ENCODE measurements around the gene DOCK3.
"Not testable (repeated sequence)": the region's sequence is repeated elsewhere in the genome, so short reads cannot be mapped to it uniquely, and the experiment has no call there.

The DOCK3 gene

GRCh38 chr3:51190199-51190598 lies 515.5 kb downstream of the DOCK3 start:
- TF ChIP-seq REST (IDR thresholded peaks at IDR 0.05; ENCODE audit: insufficient replicate concordance, low read depth) = no peak
- TF ChIP-seq CTCF (IDR thresholded peaks at IDR 0.05; ENCODE audit: insufficient read depth, low read length) = no peak
- H3K27me3 ChIP-seq (ENCODE audit: insufficient read depth, poor library complexity, severe bottlenecking) = peaks cover 4% of the 10 kb centered on the region

GRCh38 chr3:51190827-51191226 lies 516.1 kb downstream of the DOCK3 start:
- no peak for DNase-seq (ENCODE audit: low read depth in 1 of 2, low spot score in 1 of 2)
- Histone ChIP-seq H3K4me3 (replicated peaks; ENCODE audit: insufficient read depth, low read length) (no peak overlapping the region), H3K27ac (replicated peaks) (no peak overlapping the region), H3K27me3 (ENCODE audit: insufficient read depth, poor library complexity, severe bottlenecking) (peaks cover 4% of the 10 kb centered on the region)
- TF ChIP-seq POLR2AphosphoS5 (IDR thresholded peaks at IDR 0.05; ENCODE audit: low read depth) (no peak), REST (IDR thresholded peaks at IDR 0.05; ENCODE audit: insufficient replicate concordance, low read depth) (no peak), SPI1 (IDR thresholded peaks at IDR 0.05; ENCODE audit: borderline replicate concordance, low read depth) (no peak), CTCF (IDR thresholded peaks at IDR 0.05; ENCODE audit: insufficient read depth, low read length) (no peak), GABPA (IDR thresholded peaks at IDR 0.05; ENCODE audit: low read depth) (no peak)

More at GRCh38 chr3:51190199-51190598, 515.5 kb downstream of the DOCK3 start:
- Histone ChIP-seq H3K27ac (replicated peaks) (no peak overlapping the region), H3K4me3 (replicated peaks; ENCODE audit: insufficient read depth, low read length) (no peak overlapping the region)
- no peak for DNase-seq (ENCODE audit: low read depth in 1 of 2, low spot score in 1 of 2)

GRCh38 chr3:51191768-51192167 lies 517.0 kb downstream of the DOCK3 start:
- no peak for TF ChIP-seq GABPA (IDR thresholded peaks at IDR 0.05; ENCODE audit: low read depth)
- no peak for TF ChIP-seq POLR2AphosphoS5 (IDR thresholded peaks at IDR 0.05; ENCODE audit: low read depth)
- H3K27me3 ChIP-seq (ENCODE audit: insufficient read depth, poor library complexity, severe bottlenecking) = peaks cover 4% of the 10 kb centered on the region
- H3K4me3 ChIP-seq (replicated peaks; ENCODE audit: insufficient read depth, low read length) = no peak overlapping the region
- no peak overlapping the region for H3K27ac ChIP-seq (replicated peaks)
- DNase-seq (ENCODE audit: low read depth in 1 of 2, low spot score in 1 of 2) = no peak

- Histone ChIP-seq H3K27ac (replicated peaks) (no peak overlapping the region), H3K27me3 (ENCODE audit: insufficient read depth, poor library complexity, severe bottlenecking) (no peaks in the 10 kb centered on the region), H3K4me3 (replicated peaks; ENCODE audit: insufficient read depth, low read length) (no peak overlapping the region)
- DNase-seq (ENCODE audit: low read depth in 1 of 2, low spot score in 1 of 2) = no peak
- TF ChIP-seq CTCF (IDR thresholded peaks at IDR 0.05; ENCODE audit: insufficient read depth, low read length) (no peak), GABPA (IDR thresholded peaks at IDR 0.05; ENCODE audit: low read depth) (no peak), REST (IDR thresholded peaks at IDR 0.05; ENCODE audit: insufficient replicate concordance, low read depth) (no peak), SPI1 (IDR thresholded peaks at IDR 0.05; ENCODE audit: borderline replicate concordance, low read depth) (no peak), POLR2AphosphoS5 (IDR thresholded peaks at IDR 0.05; ENCODE audit: low read depth) (no peak)
Measured at GRCh38 chr3:51198477-51198876, 523.8 kb downstream of the DOCK3 start.

- H3K27me3 ChIP-seq (ENCODE audit: insufficient read depth, poor library complexity, severe bottlenecking); DNase-seq (ENCODE audit: low read depth in 1 of 2, low spot score in 1 of 2); H3K4me3 ChIP-seq (replicated peaks; ENCODE audit: insufficient read depth, low read length): not testable (repeated sequence)
Measured at GRCh38 chr3:51199296-51199695, 524.6 kb downstream of the DOCK3 start.

More at GRCh38 chr3:51199296-51199695, 524.6 kb downstream of the DOCK3 start:
- H3K27ac ChIP-seq (replicated peaks) = not testable (repeated sequence)

Measured in HL-60 (cell line).